ENCODE results near the gene THRB. TPM values are rescaled to one million over a fixed set of nuclear protein-coding genes. Genes with fewer than 3 reads are reported as not detected.

Gene THRB
- total RNA-seq, 1 experiment from 2014 or later: 5.8 TPM

DNA sequence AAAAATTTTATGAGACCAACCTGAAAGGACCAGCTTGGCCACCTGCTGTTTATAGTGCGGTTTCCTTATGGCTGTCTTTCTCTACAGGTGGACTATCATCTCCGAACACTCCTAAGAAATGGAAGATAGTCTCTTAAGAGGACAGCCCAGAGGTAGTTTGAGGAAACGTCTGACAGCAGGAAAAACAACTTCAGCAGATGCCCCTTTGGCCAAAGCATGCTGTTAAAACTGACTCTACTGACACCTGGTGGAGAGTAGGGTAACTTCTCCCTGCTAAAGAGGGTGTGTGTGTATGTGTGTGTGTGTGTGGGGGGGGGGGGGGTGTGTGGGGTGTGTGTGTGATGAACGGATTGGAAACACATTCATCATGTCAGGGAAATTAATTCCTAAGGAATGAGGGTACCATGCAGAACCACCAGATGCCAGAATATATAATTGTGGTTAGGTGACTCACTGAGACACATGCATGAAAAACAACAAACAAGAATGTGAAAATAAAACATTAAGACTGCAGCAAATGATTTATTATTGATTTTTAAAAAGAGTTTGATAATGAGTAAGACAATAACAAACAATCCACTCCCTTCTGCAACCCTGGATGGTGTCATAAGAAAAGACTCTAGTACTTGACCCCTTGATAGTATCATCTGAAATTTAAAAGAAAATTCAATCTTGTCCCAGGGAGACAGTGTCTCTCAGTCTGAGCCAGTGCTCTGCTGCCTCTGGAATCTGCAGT lies 256.5 kb downstream of the THRB start:
- ATAC-seq: peak; percentile 91
- Mint-ChIP-seq H3K4me1 (peaks cover 15% of the 10 kb centered on the region), H3K4me3 (no peak overlapping the region), H3K9me3 (no peaks in the 10 kb centered on the region), H3K27ac (no peak overlapping the region), H3K27me3 (ENCODE audit: low read depth) (no peaks in the 10 kb centered on the region), H3K36me3 (no peaks in the 10 kb centered on the region)
- TF ChIP-seq, protein P1, sequence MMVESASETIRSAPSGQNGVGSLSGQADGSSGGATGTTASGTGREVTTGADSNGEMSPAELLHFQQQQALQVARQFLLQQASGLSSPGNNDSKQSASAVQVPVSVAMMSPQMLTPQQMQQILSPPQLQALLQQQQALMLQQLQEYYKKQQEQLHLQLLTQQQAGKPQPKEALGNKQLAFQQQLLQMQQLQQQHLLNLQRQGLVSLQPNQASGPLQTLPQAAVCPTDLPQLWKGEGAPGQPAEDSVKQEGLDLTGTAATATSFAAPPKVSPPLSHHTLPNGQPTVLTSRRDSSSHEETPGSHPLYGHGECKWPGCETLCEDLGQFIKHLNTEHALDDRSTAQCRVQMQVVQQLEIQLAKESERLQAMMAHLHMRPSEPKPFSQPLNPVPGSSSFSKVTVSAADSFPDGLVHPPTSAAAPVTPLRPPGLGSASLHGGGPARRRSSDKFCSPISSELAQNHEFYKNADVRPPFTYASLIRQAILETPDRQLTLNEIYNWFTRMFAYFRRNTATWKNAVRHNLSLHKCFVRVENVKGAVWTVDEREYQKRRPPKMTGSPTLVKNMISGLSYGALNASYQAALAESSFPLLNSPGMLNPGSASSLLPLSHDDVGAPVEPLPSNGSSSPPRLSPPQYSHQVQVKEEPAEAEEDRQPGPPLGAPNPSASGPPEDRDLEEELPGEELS (CRISPR knock-in tag; IDR thresholded peaks at IDR 0.05): no peak
- TF ChIP-seq, protein P2, sequence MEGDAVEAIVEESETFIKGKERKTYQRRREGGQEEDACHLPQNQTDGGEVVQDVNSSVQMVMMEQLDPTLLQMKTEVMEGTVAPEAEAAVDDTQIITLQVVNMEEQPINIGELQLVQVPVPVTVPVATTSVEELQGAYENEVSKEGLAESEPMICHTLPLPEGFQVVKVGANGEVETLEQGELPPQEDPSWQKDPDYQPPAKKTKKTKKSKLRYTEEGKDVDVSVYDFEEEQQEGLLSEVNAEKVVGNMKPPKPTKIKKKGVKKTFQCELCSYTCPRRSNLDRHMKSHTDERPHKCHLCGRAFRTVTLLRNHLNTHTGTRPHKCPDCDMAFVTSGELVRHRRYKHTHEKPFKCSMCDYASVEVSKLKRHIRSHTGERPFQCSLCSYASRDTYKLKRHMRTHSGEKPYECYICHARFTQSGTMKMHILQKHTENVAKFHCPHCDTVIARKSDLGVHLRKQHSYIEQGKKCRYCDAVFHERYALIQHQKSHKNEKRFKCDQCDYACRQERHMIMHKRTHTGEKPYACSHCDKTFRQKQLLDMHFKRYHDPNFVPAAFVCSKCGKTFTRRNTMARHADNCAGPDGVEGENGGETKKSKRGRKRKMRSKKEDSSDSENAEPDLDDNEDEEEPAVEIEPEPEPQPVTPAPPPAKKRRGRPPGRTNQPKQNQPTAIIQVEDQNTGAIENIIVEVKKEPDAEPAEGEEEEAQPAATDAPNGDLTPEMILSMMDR (IDR thresholded peaks at IDR 0.05): 0 out of 2 replicates have a peak, but pooled peaks have one; percentile 24
- CTCF ChIA-PET: interaction anchor here (0.7 to 1.5 kb wide), 6 partner anchors 40 to 315 kb away, joined by 3 to 9 read pairs (median 3); no protein-coding TSS in a partner anchor
- peak; percentile 39 for DNase-seq (ENCODE audit: low spot score)
- POLR2A ChIA-PET: no interaction called here

DNA sequence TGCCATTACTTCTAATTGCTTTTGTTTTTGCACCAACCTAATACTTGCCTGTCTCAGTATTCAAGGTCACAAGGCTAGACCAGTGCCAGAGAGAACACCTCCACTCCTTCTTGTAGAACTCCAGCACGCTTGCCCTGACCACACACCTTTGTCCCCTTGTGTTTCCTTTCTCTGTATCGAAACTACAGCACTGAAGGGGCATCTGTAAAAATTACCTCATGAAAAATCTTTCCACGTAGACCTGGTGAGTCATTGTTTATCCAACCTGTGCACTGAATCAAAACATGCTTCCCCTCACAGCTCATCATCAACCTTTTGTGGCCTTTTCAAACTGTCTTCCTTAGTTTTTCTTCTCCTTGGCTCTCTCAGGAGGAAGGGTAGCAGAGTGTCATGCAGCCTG lies 259.5 kb downstream of the THRB start:
- TF ChIP-seq SOX15 (CRISPR knock-in tag; IDR thresholded peaks at IDR 0.05): no peak
- TF ChIP-seq CREB1 (CRISPR knock-in tag; IDR thresholded peaks at IDR 0.05): no peak
- TF ChIP-seq, protein P3, sequence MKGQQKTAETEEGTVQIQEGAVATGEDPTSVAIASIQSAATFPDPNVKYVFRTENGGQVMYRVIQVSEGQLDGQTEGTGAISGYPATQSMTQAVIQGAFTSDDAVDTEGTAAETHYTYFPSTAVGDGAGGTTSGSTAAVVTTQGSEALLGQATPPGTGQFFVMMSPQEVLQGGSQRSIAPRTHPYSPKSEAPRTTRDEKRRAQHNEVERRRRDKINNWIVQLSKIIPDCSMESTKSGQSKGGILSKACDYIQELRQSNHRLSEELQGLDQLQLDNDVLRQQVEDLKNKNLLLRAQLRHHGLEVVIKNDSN (CRISPR knock-in tag; IDR thresholded peaks at IDR 0.05): no peak
- TF ChIP-seq, protein P4, sequence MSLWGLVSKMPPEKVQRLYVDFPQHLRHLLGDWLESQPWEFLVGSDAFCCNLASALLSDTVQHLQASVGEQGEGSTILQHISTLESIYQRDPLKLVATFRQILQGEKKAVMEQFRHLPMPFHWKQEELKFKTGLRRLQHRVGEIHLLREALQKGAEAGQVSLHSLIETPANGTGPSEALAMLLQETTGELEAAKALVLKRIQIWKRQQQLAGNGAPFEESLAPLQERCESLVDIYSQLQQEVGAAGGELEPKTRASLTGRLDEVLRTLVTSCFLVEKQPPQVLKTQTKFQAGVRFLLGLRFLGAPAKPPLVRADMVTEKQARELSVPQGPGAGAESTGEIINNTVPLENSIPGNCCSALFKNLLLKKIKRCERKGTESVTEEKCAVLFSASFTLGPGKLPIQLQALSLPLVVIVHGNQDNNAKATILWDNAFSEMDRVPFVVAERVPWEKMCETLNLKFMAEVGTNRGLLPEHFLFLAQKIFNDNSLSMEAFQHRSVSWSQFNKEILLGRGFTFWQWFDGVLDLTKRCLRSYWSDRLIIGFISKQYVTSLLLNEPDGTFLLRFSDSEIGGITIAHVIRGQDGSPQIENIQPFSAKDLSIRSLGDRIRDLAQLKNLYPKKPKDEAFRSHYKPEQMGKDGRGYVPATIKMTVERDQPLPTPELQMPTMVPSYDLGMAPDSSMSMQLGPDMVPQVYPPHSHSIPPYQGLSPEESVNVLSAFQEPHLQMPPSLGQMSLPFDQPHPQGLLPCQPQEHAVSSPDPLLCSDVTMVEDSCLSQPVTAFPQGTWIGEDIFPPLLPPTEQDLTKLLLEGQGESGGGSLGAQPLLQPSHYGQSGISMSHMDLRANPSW (CRISPR knock-in tag; conservative IDR thresholded peaks at IDR 0.05; ENCODE audit: low read depth): no peak
- TF ChIP-seq CBFB (CRISPR knock-in tag; IDR thresholded peaks at IDR 0.05; ENCODE audit: low read depth): no peak
- CTCF ChIA-PET: interaction anchor here (1.2 kb wide), 1 partner anchor 166 kb away, joined by 4 read pairs; no protein-coding TSS in a partner anchor

DNA sequence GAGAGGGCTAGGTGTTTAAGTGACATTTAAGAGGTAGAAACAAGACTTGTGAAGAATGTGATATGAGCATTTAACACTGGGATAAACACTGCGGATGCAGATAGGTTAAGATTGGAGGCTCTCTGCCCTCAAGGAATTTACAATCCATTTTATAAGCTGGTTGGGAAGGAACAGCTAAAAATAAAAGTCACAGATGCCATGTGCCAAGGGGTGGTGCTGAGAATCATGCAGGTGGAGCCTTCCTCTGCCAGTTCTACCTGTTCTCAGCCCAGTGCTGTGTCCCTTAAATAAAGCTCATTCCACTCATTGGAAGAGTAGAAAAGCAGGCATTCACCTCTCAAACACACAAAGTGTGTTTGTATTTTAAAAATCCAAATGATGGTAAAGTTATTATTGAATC lies 261.9 kb downstream of the THRB start:
- Mint-ChIP-seq H3K4me1 (0 out of 2 replicates have a peak, but pooled peaks cover 2% of the 10 kb centered on the region), H3K27ac (no peak overlapping the region), H3K36me3 (no peaks in the 10 kb centered on the region), H3K9me3 (no peaks in the 10 kb centered on the region), H3K27me3 (ENCODE audit: low read depth) (no peaks in the 10 kb centered on the region), H3K4me3 (no peak overlapping the region)
- CTCF ChIA-PET: no interaction called here
- POLR2A ChIA-PET: no interaction called here
- DNase-seq (ENCODE audit: low spot score) (no peak), ATAC-seq (no peak)
- TF ChIP-seq ZNF396 (CRISPR knock-in tag; IDR thresholded peaks at IDR 0.05; ENCODE audit: borderline replicate concordance) (no peak), JUN (CRISPR knock-in tag; IDR thresholded peaks at IDR 0.05) (no peak), ZNF232 (CRISPR knock-in tag; IDR thresholded peaks at IDR 0.05) (no peak), SMAD4 (CRISPR knock-in tag; IDR thresholded peaks at IDR 0.05) (no peak), ESRRA (CRISPR knock-in tag; IDR thresholded peaks at IDR 0.05; ENCODE audit: borderline replicate concordance) (no peak)
- TF ChIP-seq, protein P5, sequence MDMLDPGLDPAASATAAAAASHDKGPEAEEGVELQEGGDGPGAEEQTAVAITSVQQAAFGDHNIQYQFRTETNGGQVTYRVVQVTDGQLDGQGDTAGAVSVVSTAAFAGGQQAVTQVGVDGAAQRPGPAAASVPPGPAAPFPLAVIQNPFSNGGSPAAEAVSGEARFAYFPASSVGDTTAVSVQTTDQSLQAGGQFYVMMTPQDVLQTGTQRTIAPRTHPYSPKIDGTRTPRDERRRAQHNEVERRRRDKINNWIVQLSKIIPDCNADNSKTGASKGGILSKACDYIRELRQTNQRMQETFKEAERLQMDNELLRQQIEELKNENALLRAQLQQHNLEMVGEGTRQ (CRISPR knock-in tag; IDR thresholded peaks at IDR 0.05): no peak
- TF ChIP-seq, protein P6, sequence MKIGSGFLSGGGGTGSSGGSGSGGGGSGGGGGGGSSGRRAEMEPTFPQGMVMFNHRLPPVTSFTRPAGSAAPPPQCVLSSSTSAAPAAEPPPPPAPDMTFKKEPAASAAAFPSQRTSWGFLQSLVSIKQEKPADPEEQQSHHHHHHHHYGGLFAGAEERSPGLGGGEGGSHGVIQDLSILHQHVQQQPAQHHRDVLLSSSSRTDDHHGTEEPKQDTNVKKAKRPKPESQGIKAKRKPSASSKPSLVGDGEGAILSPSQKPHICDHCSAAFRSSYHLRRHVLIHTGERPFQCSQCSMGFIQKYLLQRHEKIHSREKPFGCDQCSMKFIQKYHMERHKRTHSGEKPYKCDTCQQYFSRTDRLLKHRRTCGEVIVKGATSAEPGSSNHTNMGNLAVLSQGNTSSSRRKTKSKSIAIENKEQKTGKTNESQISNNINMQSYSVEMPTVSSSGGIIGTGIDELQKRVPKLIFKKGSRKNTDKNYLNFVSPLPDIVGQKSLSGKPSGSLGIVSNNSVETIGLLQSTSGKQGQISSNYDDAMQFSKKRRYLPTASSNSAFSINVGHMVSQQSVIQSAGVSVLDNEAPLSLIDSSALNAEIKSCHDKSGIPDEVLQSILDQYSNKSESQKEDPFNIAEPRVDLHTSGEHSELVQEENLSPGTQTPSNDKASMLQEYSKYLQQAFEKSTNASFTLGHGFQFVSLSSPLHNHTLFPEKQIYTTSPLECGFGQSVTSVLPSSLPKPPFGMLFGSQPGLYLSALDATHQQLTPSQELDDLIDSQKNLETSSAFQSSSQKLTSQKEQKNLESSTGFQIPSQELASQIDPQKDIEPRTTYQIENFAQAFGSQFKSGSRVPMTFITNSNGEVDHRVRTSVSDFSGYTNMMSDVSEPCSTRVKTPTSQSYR (CRISPR knock-in tag; IDR thresholded peaks at IDR 0.05): no peak
- TF ChIP-seq, protein P7, sequence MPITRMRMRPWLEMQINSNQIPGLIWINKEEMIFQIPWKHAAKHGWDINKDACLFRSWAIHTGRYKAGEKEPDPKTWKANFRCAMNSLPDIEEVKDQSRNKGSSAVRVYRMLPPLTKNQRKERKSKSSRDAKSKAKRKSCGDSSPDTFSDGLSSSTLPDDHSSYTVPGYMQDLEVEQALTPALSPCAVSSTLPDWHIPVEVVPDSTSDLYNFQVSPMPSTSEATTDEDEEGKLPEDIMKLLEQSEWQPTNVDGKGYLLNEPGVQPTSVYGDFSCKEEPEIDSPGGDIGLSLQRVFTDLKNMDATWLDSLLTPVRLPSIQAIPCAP (CRISPR knock-in tag; IDR thresholded peaks at IDR 0.05): no peak
- TF ChIP-seq, protein P8, sequence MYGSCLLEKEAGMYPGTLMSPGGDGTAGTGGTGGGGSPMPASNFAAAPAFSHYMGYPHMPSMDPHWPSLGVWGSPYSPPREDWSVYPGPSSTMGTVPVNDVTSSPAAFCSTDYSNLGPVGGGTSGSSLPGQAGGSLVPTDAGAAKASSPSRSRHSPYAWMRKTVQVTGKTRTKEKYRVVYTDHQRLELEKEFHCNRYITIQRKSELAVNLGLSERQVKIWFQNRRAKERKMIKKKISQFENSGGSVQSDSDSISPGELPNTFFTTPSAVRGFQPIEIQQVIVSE (CRISPR knock-in tag; IDR thresholded peaks at IDR 0.05; ENCODE audit: borderline replicate concordance): no peak

More for the DNA sequence above, 259.5 kb downstream of the THRB start:
- no peak overlapping the region for H3K27ac Mint-ChIP-seq
- H3K27me3 Mint-ChIP-seq (ENCODE audit: low read depth): no peaks in the 10 kb centered on the region
- DNase-seq (ENCODE audit: low spot score) (no peak), ATAC-seq (no peak)
- H3K36me3 Mint-ChIP-seq: no peaks in the 10 kb centered on the region
- POLR2A ChIA-PET: no interaction called here
- H3K4me1 Mint-ChIP-seq: 0 out of 2 replicates have a peak, but pooled peaks cover 3% of the 10 kb centered on the region
- H3K4me3 Mint-ChIP-seq: no peak overlapping the region
- no peaks in the 10 kb centered on the region for H3K9me3 Mint-ChIP-seq
